CD1c-positive myeloid dendritic cell (primary cell): ENCODE data around the gene OR13C9.
"Not testable (repeated sequence)": the region's sequence is repeated elsewhere in the genome, so short reads cannot be mapped to it uniquely, and the experiment has no call there.

Experiments
- DNase-seq: peaks from one replicate; pipeline ENCODE4 v3.0.0-alpha.2; 2016; ENCODE audit errors: extremely low spot score

The OR13C9 gene

DNA sequence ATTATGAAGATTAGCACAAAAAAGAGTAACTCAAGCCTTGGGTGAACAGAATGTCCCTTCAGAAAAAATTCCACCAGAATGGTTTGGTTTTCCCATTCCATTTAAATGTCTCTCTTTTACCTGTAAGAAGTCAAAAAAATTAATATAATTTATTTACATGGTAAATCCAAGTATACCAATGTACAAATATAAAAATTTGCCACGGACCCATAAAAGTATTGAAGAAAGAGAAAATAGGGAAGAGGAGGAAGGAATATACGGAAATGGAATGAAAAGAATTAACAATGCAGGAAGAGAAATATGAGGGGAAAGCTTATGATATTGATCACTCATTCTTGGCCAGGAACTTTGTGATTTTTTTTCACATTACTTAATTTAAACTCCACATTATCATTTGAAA, at the start of gene OR13C9:
Gene OR13C9, minus strand, starts transcription at position 101 of the 400 bp plus-strand sequence. Its CDS starts 0 bp downstream, at position 101.
- DNase-seq, result no peak

- no peak for DNase-seq
Observed at GRCh38 chr9:104658496-104659195, 40.6 kb upstream of the OR13C9 start.

- no peak for DNase-seq
Observed at GRCh38 chr9:104635456-104635855, 17.5 kb upstream of the OR13C9 start.

DNA sequence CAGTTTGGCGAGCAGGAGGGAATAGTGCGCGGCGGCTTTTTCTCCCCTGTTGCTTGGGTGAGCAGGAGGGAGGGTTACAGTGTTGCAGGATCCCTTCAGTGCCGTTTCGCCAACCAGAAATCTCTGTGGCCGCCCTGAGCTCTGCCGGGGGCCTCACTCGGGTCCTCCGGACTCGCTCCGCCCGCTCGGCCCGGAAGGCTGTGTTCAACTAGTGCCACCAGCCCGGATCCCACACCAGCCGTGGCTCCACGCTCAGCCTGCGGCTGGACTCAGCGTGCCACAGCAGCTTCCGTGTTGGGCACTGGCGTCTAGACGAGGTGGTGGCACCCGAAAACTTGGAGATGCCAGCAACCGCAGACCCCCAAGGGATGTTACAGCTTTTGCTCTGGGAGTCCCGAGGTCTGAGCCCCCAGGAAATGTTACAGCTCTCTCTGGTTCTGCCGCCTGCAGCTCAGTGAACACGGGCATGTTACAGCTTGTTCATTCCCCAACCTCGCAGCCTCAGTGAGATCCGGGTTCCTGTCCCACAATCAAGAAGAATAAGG, 16.0 kb upstream of the OR13C9 start:
- DNase-seq, result no peak

DNA sequence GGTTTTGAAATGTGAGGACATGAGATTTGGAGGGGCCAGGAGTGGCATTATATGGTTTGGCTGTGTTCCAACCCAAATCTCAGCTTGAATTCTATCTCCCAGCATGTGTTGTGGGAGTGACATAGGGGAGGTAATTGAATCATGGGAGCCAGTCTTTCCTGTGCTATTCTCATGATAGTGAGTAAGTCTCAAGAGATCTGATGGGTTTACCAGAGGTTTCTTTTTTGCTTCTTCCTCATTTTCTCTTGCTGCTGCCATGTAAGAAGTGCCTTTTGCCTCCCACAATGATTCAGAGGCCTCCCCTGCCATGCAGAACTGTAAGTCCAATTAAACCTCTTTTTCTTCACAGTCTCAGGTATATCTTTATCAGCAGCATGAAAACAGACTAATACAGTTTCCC, 8.0 kb upstream of the OR13C9 start:
- DNase-seq, result not testable (repeated sequence)

DNA sequence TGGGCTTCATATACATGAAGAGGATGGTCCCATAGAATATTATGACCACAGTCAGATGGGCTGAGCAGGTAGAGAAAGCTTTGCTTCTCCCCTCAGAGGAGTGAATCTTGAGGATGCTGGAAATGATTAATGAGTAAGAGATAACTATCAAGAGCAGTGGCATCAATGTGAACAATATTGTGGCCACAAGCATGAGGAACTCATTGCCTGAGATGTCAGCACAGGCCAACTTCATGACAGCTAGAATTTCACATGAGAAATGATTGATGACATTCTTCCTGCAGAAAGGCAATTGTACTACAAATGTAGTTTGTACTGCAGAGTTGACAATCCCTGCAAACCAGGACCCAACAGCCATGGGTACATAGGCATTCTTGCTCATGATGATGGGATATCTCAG, 586 bp downstream of the OR13C9 start:
- no peak for DNase-seq

DNA sequence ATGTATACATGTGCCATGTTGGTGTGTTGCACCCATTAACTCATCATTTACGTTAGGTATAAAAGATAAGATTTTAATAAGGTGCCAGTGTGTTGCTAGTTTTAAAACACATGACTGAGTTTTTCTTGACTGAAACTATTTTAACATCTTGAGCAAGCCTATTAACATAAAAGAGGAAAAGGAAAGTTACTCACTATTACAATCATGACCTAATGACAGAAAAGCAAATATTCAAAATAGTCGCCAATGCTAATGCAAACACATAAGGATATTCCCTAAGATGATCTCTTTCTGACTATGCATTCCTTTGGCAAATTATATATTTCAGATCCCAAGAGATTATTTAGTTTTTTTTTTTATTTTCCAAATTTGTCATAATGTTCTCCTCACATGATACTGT, 6.8 kb downstream of the OR13C9 start:
- DNase-seq, result no peak

GRCh38 chr9:104608336-104608735, 9.7 kb downstream of the OR13C9 start:
- DNase-seq, result no peak

GRCh38 chr9:104606152-104606551, 11.9 kb downstream of the OR13C9 start:
- no peak for DNase-seq

DNA sequence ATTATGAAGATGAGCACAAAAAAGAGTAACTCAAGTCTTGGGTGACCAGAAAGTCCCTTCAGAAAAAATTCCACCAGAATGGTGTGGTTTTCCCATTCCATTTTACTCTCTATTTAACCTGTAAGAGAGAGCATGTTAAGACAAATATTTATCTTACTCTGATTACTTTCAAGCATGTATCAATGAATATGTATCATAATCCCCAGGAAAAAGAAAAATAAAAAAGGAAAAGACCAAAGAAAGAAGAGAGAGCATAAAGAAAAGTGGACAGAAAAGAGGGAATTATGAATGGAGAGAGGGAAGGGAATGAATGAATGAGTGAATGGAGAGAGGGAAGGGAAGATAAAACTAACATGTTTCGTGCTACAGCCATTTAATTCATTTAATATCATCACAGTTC, 12.5 kb downstream of the OR13C9 start, which contains the start of gene OR13C2:
Gene OR13C2, minus strand, starts transcription at position 101 of the 400 bp plus-strand sequence. Its CDS starts 0 bp downstream, at position 101.
- not testable (repeated sequence) for DNase-seq

- DNase-seq, result no peak
Observed at GRCh38 chr9:104604801-104605200, 13.2 kb downstream of the OR13C9 start.

GRCh38 chr9:104599313-104599712, 18.7 kb downstream of the OR13C9 start, which contains the start of gene OR13C5:
TSS of gene OR13C5 (minus strand) at chr9:104599413. CDS start at chr9:104599413, 0 bp downstream.
- DNase-seq, result not testable (repeated sequence)

GRCh38 chr9:104598749-104599148, 19.3 kb downstream of the OR13C9 start:
- not testable (repeated sequence) for DNase-seq

DNA sequence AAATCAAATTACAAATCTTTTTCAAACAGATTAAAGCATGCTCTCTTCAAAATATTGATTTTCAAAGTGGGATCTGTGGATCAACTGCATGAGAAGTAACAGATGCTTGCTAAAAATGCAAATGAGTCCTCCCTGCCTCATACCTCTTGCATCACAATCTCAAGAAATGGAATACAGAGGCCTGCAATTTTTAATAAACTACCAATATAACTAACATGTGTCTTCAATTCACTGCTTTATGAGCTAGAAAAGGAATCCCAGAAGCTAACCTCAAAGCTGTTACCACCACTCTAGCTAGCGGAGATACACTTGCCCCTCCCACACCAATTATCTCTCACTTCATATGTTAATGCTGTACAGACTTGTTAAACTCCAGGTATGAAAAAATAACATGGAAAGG, 28.4 kb downstream of the OR13C9 start:
- DNase-seq, result no peak

DNA sequence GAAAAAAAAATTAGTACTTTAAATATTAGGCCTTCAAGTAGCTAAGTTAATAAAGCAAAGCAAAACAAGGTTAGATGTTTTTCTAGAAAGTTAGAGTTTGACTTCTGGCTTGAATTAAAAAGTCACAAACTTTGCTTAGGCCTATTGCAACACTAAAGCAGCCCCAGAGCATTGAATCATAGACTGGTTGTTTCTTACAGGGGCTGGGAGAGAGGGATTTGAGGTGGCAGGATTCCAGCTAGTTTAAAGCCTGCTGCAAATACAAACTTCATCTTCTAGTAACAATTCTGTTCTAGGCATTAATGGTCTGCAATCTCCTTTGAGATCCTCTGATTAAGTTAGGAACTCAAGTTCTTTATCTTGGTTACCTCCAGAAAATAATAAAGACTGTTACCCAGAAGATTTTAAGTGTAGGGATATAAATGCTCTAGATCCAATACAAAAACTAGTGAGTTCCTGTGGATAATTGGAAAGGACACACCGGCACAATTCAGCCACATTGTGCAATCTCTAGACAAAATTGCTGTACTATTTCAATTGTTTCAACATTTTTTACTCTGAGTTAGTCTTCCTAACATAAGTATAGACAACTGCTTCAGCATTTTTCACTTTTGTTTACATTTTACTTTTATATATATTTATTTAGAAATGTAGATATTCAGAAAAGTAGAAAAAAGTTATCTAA, 31.4 kb downstream of the OR13C9 start:
- DNase-seq, result no peak

GRCh38 chr9:104580562-104580961, 37.4 kb downstream of the OR13C9 start:
- DNase-seq, result no peak

DNA sequence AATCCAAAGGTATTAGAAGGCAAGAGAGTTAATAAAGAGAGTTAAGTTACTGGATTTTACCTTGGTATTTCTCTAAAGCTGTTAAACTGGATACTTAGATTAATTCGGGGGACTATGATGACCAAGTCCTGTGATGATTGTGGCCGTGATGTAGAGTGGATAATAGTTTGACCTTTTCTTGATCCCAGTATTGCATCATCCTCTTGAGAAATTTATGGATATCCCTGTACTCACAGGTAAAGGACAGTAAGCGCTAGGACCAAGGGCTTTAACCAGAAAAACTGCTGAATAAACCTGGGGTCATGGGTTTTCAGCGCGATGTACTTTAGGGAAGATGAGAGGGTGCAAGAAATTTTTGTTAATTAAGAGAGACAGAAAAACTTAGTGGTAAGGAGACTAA, 40.7 kb downstream of the OR13C9 start:
- DNase-seq, result no peak

DNA sequence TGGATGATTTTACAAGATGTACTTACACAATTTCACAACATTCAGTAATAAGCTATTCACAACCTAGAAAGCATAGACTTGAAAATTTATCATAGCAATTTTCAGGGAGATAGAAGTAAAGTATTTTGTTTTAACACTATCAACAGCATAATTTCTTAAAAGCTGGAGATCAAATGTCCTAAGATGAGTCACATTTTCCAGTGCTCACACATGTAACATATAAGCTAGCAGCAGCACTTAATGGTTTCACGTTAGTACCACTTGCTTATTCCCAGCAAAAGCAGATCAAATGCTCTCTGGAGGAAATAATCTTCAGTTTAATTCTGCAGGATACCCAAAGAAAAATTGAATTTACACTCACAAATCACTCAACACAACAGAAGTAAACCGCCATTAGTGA, 42.5 kb downstream of the OR13C9 start:
- no peak for DNase-seq

- DNase-seq, result no peak
Observed at GRCh38 chr9:104572612-104573011, 45.4 kb downstream of the OR13C9 start.

GRCh38 chr9:104568868-104569267, 49.1 kb downstream of the OR13C9 start, which contains the start of gene OR13C8:
TSS of gene OR13C8 (plus strand) at chr9:104569168. CDS start at chr9:104569168, 0 bp downstream.
- no peak for DNase-seq
